Suprapubic skin (tissue), 4 donors: ENCODE measurements around the gene KCNG3. TPM values are rescaled to one million over a fixed set of nuclear protein-coding genes. Genes with fewer than 3 reads are reported as not detected.

Experiments
- DNase-seq, 2 donors: peaks; one replicate each; pipeline ENCODE4 v3.0.0-alpha.2; 2019; ENCODE audit warnings: low spot score in 2 of 2
- H3K27ac ChIP-seq: fragments of 200-600 bp; sonication (generic); one replicate; pipeline ENCODE4 v1.5.1; 2019
- H3K27me3 ChIP-seq: fragments of 200-600 bp; sonication (generic); one replicate; pipeline ENCODE4 v1.5.1; 2019
- H3K36me3 ChIP-seq: fragments of 200-600 bp; sonication (generic); one replicate; pipeline ENCODE4 v1.5.1; 2019
- H3K4me1 ChIP-seq: fragments of 200-600 bp; sonication (generic); one replicate; pipeline ENCODE4 v1.5.1; 2019
- H3K4me3 ChIP-seq: fragments of 200-600 bp; sonication (generic); one replicate; pipeline ENCODE4 v1.5.1; 2019; ENCODE audit warnings: mild to moderate bottlenecking
- H3K9me3 ChIP-seq: fragments of 200-600 bp; sonication (generic); one replicate; pipeline ENCODE4 v1.5.1; 2019
- EP300 ChIP-seq: sonication (generic); formaldehyde crosslinking; IDR thresholded peaks from one replicate; pipeline ENCODE4 v1.6.1; 2017; ENCODE audit warnings: antibody characterized with exemption
- POLR2A ChIP-seq, 2 donors: fragments of 450-650 bp; IDR thresholded peaks; one replicate each; pipeline ENCODE4 v1.6.1; 2017; ENCODE audit warnings: antibody characterized with exemption in 2 of 2, mild to moderate bottlenecking in 2 of 2, moderate library complexity in 2 of 2
- POLR2AphosphoS5 ChIP-seq, 3 donors: sonication (generic); formaldehyde crosslinking; IDR thresholded peaks; one replicate each; pipeline ENCODE4 v1.6.1; 2017; ENCODE audit warnings: antibody characterized with exemption in 3 of 3
- WGBS: methylation state at CpG from one replicate; pipeline ENCODE4 v1.1.5; 2018; 5-methylcytosine and 5-hydroxymethylcytosine counted together
- total RNA-seq, 4 donors: library from RNA; depleted of rRNA; stranded (reverse); fragments of >200 nt; gene quantifications; one replicate each; pipeline ENCODE4 v1.1.0, GENCODE V29; 2016
- TF ChIP-seq, protein P1 (sequence below), 2 donors: fragments of 200-600 bp in 1 of 2; fragments of 450-650 bp in 1 of 2; sonication (generic) in 1 of 2; IDR thresholded peaks; one replicate each; pipeline ENCODE4 v1.5.1; 2016 to 2019; ENCODE audit warnings: antibody characterized with exemption in 2 of 2, mild to moderate bottlenecking in 1 of 2, moderate library complexity in 1 of 2

The KCNG3 gene
- total RNA-seq, 4 donors from 2014 or later, result 0.59 to 1.6 (median 1.1) TPM

- Histone ChIP-seq H3K4me1 (no peaks in the 10 kb centered on the region), H3K27me3 (no peaks in the 10 kb centered on the region), H3K9me3 (no peaks in the 10 kb centered on the region), H3K36me3 (no peaks in the 10 kb centered on the region), H3K27ac (no peak overlapping the region), H3K4me3 (no peak overlapping the region)
- WGBS, result 43% methylated on average over 2 of the region's 2 CpGs
- no peak for DNase-seq
- no peak for TF ChIP-seq POLR2A (IDR thresholded peaks at IDR 0.05)
Measured at GRCh38 chr2:42450136-42450535, 43.6 kb downstream of the KCNG3 start.

- H3K27ac ChIP-seq, result no peak overlapping the region
Measured at GRCh38 chr2:42449163-42450087, 44.4 kb downstream of the KCNG3 start.

GRCh38 chr2:42448163-42448562 lies 45.6 kb downstream of the KCNG3 start:
- no peak overlapping the region for H3K27ac ChIP-seq
- WGBS, result 85% methylated on average over 2 of the region's 2 CpGs
- TF ChIP-seq POLR2A (IDR thresholded peaks at IDR 0.05) (no peak), EP300 (no peak), POLR2AphosphoS5 (IDR thresholded peaks at IDR 0.05) (no peak)
- TF ChIP-seq, protein P1, sequence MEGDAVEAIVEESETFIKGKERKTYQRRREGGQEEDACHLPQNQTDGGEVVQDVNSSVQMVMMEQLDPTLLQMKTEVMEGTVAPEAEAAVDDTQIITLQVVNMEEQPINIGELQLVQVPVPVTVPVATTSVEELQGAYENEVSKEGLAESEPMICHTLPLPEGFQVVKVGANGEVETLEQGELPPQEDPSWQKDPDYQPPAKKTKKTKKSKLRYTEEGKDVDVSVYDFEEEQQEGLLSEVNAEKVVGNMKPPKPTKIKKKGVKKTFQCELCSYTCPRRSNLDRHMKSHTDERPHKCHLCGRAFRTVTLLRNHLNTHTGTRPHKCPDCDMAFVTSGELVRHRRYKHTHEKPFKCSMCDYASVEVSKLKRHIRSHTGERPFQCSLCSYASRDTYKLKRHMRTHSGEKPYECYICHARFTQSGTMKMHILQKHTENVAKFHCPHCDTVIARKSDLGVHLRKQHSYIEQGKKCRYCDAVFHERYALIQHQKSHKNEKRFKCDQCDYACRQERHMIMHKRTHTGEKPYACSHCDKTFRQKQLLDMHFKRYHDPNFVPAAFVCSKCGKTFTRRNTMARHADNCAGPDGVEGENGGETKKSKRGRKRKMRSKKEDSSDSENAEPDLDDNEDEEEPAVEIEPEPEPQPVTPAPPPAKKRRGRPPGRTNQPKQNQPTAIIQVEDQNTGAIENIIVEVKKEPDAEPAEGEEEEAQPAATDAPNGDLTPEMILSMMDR (IDR thresholded peaks at IDR 0.05), result no peak
- H3K9me3 ChIP-seq, result no peaks in the 10 kb centered on the region
- H3K27me3 ChIP-seq, result no peaks in the 10 kb centered on the region
- no peaks in the 10 kb centered on the region for H3K36me3 ChIP-seq
- no peaks in the 10 kb centered on the region for H3K4me1 ChIP-seq
- no peak overlapping the region for H3K4me3 ChIP-seq
- DNase-seq, result no peak

More at GRCh38 chr2:42449163-42450087, 44.4 kb downstream of the KCNG3 start:
- H3K36me3 ChIP-seq, result no peaks in the 10 kb centered on the region
- no peak for DNase-seq
- TF ChIP-seq EP300, result no peak
- TF ChIP-seq POLR2AphosphoS5 (IDR thresholded peaks at IDR 0.05), result no peak
- no peak for TF ChIP-seq POLR2A (IDR thresholded peaks at IDR 0.05)
- TF ChIP-seq, protein P1 (IDR thresholded peaks at IDR 0.05), result no peak
- H3K9me3 ChIP-seq, result no peaks in the 10 kb centered on the region
- H3K27me3 ChIP-seq, result no peaks in the 10 kb centered on the region
- WGBS, result 94% methylated on average over 8 of the region's 8 CpGs
- no peaks in the 10 kb centered on the region for H3K4me1 ChIP-seq
- no peak overlapping the region for H3K4me3 ChIP-seq

GRCh38 chr2:42446503-42447271 lies 47.1 kb downstream of the KCNG3 start:
- Histone ChIP-seq H3K27ac (no peak overlapping the region), H3K4me1 (no peaks in the 10 kb centered on the region), H3K4me3 (no peak overlapping the region), H3K9me3 (no peaks in the 10 kb centered on the region), H3K36me3 (no peaks in the 10 kb centered on the region), H3K27me3 (no peaks in the 10 kb centered on the region)
- TF ChIP-seq, protein P1 (IDR thresholded peaks at IDR 0.05), result no peak
- TF ChIP-seq POLR2AphosphoS5 (IDR thresholded peaks at IDR 0.05), result no peak
- no peak for TF ChIP-seq EP300
- TF ChIP-seq POLR2A (IDR thresholded peaks at IDR 0.05), result no peak
- no peak for DNase-seq

GRCh38 chr2:42443718-42444399 lies 49.9 kb downstream of the KCNG3 start:
- TF ChIP-seq POLR2A (IDR thresholded peaks at IDR 0.05), result no peak
- no peak for TF ChIP-seq POLR2AphosphoS5 (IDR thresholded peaks at IDR 0.05)
- TF ChIP-seq, protein P1 (IDR thresholded peaks at IDR 0.05), result no peak
- no peak for TF ChIP-seq EP300
- 76% methylated on average over 5 of the region's 5 CpGs for WGBS
- Histone ChIP-seq H3K36me3 (no peaks in the 10 kb centered on the region), H3K4me1 (no peaks in the 10 kb centered on the region), H3K9me3 (no peaks in the 10 kb centered on the region), H3K4me3 (no peak overlapping the region), H3K27ac (no peak overlapping the region), H3K27me3 (no peaks in the 10 kb centered on the region)
- no peak for DNase-seq
